AG09309 (cell line): ENCODE measurements around the gene ADH1C.

Experiments
- DNase-seq: peaks from one replicate; pipeline ENCODE4 v3.0.0-alpha.2; 2010; ENCODE audit warnings: low read depth
- H3K4me3 ChIP-seq: 2 replicates; pipeline ENCODE4 v1.5.1; 2011; ENCODE audit warnings: mild to moderate bottlenecking, low read depth, low read length, moderate library complexity; ENCODE audit not compliant: control insufficient read depth
- TF ChIP-seq, protein P1 (sequence below): IDR thresholded peaks from 2 replicates; pipeline ENCODE4 v1.5.1; 2011; ENCODE audit warnings: mild to moderate bottlenecking, low read depth, low read length, inconsistent platforms; ENCODE audit not compliant: insufficient read depth, control insufficient read depth; ENCODE audit errors: missing control alignments

ADH1C gene

DNA sequence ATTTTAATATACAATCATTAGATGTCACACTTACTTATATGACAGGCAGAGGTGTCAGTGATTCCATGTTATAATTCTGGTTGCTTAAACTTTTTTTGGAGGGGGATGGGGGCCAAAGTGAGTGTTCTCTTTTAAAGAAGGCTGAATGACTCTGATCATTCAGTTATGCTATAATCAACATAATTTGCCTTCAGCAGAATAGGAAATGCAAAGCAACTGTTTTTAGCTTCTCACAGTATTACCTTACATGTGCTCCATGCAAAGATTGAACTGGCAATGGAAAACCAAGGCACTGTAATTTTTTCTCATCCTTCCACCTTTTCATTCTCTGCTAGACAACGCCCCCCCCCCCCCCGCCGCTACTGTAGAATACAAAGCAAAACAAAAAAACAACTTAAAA lies 13.4 kb downstream of the ADH1C start:
- no peak for DNase-seq
- no peak overlapping the region for H3K4me3 ChIP-seq

DNA sequence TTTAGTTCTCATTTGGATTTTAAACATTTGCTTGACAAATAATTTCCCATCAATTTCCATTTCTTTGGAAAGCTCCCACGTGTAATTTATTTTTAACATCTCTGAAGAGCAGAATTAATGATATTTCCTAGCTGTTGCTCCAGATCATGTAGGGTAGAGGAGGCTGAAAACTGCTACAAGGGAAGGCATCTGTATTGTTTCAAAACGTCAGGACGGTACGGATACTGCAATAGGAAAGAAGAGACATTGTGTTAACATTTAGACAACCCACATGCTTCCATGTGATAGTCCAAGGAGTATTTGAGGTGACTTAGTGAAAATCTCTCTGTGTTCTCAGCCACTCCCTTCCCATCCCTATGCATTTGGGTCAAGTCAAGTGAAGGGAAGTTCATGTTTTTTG lies 16.0 kb downstream of the ADH1C start:
- DNase-seq: no peak
- TF ChIP-seq, protein P1, sequence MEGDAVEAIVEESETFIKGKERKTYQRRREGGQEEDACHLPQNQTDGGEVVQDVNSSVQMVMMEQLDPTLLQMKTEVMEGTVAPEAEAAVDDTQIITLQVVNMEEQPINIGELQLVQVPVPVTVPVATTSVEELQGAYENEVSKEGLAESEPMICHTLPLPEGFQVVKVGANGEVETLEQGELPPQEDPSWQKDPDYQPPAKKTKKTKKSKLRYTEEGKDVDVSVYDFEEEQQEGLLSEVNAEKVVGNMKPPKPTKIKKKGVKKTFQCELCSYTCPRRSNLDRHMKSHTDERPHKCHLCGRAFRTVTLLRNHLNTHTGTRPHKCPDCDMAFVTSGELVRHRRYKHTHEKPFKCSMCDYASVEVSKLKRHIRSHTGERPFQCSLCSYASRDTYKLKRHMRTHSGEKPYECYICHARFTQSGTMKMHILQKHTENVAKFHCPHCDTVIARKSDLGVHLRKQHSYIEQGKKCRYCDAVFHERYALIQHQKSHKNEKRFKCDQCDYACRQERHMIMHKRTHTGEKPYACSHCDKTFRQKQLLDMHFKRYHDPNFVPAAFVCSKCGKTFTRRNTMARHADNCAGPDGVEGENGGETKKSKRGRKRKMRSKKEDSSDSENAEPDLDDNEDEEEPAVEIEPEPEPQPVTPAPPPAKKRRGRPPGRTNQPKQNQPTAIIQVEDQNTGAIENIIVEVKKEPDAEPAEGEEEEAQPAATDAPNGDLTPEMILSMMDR: no peak
- no peak overlapping the region for H3K4me3 ChIP-seq

More for the DNA sequence above, 13.4 kb downstream of the ADH1C start:
- TF ChIP-seq, protein P1: no peak

DNA sequence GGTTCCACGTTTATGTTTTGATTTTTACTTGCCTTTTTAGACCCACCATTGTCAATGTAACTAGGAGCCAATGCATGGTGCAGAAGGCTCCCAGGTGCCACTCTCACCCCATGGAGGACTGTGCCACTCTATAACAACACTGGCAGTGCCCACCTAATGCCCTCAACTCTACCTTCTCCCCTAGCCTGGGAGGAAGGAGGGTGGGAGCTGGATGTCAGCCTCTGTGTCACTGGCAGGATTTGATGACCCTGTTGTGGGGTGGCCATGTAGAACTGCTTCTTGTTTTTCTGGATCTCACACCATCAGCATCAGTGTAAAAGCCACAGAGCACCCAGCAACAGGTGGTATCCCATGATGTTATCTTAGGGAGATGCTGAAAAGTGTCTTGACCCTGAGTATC lies 17.7 kb downstream of the ADH1C start:
- DNase-seq: no peak
- no peak overlapping the region for H3K4me3 ChIP-seq
- TF ChIP-seq, protein P1: no peak

DNA sequence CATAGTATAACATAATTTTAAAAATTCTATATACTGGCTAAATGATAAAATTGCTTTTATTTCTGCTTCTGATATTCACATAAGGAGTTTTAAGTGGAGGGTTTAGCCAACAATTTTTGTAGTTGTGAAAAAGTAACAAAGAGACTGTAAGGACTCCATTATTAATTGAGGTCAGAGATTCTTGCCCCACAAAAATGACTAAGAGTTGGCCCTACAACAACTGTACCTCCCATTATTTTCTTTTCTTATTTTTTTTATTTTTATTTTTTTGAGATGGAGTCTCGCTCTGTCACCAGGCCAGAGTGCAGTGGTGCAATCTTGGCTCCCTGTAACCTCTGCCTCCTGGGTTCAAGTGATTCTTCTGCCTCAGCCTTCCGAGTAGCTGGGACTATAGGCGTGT lies 21.9 kb downstream of the ADH1C start:
- no peak for DNase-seq
- no peak overlapping the region for H3K4me3 ChIP-seq
- TF ChIP-seq, protein P1: no peak

DNA sequence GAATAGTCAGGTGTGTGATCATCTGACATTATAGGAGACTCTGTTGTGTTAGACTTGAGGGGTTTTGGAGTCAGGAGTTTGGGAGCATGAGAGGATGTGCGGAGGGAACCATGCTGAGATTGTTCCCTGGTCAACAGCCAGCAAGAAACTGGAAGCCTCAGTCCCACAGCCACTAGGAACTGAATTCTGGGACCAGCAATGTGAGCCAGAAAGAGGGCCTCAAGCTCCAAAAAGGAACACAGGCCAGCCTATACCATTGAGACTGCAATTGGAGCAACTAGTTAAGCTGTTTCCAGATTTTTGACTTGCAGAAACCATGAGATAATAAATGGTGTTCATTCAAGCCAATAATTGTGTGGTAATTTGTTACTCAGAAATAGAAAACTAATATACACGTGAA lies 22.7 kb downstream of the ADH1C start:
- no peak for DNase-seq
- H3K4me3 ChIP-seq: no peak overlapping the region
- TF ChIP-seq, protein P1: no peak

DNA sequence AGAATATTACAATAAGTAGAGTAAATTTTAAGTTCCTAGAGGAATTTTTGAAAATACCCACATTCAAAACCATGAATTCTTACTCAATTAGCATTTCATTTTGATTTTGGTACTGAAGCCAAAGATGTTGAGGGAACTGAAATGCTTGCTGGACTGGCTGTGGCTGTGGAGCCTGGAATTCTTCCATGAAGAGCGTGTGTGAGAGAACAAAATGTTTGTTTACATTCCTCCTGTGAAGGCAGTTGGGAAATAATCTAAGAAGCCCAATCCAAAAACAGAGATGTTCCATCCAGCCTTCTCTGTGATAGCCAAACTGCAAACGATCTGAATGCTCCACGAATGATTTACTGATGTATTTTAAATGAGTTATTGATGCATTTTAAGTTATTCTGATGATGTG lies 27.6 kb downstream of the ADH1C start:
- no peak overlapping the region for H3K4me3 ChIP-seq
- no peak for DNase-seq
- TF ChIP-seq, protein P1: no peak

DNA sequence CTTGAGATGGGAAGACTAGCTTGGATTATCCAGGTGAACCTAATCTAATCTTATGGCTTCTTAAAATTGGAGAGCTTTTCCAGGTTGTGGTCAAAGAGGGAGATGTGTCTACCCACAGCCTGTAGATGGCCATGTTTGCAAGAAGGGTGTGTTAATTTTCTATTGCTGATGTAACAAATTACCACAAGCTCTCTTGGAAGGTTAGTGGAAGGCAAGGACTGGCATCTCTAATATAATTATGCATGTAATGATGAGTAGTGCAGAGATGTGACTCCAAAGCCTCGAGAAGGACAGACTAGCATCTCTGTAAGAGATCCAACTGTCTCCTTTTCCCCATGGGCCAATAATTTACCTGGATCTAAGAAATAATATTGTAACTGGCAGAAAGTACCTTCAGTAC lies 28.2 kb downstream of the ADH1C start:
- DNase-seq: no peak
- TF ChIP-seq, protein P1: no peak
- H3K4me3 ChIP-seq: no peak overlapping the region
